NCI-H1092 treated with DMSO at 0.1 percent for 48 hours (cell line): ENCODE measurements around the gene ARPC1A.
A peak's percentile ranks its signal among the peaks of the same experiment; 100 is the strongest.

Source experiments
- DNase-seq: peaks from one replicate; lab custom pipeline; 2025; lab: John Stamatoyannopoulos, UW

Gene ARPC1A

GRCh38 chr7:99390941-99391602 is 65.4 kb downstream of the ARPC1A start:
- no peak for DNase-seq

DNA sequence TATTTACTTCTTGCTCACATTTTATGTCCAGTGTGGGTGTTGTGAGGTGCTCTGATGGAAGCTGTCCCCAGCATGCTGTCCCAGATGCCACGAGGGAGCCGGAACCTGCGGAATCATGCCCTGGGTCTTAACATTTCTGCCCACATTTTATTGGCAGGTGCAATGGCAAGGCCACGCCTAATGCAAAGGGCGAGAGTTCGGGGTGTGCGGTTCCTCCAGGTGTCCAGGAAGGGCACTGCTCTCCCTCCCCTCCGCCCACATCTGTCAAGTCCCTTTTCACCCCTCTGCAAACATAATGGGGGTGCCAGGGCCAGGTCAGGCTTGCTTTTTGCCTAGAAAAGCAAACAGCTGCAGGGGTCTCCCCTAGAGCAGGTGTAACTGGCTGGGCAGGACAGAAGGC is 66.3 kb downstream of the ARPC1A start:
- DNase-seq: no peak

DNA sequence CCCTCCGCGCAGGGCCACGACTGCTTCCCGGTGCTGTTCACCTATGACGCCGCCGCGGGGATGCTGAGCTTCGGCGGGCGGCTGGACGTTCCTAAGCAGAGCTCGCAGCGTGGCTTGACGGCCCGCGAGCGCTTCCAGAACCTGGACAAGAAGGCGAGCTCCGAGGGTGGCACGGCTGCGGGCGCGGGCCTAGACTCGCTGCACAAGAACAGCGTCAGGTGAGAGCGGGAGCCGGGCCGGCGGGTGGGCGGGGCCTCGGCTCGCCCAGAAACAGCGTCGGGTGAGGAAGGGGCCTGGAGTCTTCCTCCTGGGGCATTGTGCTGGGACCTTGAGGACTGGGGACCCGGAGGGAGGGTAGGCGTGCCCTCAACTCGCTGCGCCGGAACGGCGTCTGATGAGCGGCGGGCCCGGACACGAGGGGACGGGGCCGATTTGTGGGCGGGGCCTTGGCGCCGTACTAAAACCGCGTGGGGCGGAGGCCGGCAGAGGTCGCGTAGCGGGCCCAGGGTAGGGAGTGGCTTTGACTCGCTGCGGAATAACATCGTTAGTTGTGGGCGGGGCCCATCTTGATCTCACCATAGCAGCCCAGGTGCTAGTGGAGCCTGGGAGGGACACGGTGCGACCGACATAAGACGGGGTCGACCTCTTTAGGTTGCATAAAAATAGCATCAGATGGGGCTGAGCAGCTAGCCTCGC is 67.1 kb downstream of the ARPC1A start:
- DNase-seq: peak; percentile 90

- peak; percentile 90 for DNase-seq
Measured at GRCh38 chr7:99393355-99394187, 67.9 kb downstream of the ARPC1A start.

GRCh38 chr7:99394188-99394502 is 68.4 kb downstream of the ARPC1A start:
- no peak for DNase-seq

DNA sequence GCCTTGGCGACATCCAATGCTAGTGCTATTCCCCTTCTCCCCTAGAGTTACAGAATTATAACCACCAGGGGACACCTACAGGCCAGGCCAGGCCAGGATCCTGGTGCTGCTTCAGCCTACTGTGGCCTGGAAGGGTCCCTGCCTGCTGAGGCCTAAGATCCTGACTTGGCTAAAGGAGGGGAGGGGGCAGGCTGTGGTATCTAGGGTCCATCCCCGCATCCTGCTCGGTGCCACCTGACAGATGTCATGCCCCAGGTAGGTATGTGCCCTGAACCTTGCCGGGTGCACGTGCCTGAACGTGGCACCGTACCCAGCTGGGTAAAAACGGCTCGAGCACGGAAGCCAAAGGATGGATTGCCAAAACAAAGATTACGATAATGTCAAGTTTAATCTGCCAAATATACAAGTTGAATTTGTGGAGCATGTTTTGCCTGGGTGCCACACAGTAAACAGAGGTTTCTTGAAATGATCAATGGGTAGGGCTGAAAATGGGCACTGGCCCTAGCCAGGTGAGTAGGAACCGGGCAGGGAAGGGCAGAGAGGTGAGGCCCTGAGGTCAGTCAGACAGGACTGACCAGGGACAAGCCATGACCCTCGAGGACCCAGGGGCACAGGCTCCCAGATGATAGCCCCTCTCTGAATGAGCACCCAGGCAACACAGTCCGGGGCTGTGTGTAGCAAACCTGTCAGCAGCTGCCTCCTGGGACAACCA is 70.1 kb downstream of the ARPC1A start:
- DNase-seq: no peak

GRCh38 chr7:99396418-99397296 is 71.0 kb downstream of the ARPC1A start:
- no peak for DNase-seq

DNA sequence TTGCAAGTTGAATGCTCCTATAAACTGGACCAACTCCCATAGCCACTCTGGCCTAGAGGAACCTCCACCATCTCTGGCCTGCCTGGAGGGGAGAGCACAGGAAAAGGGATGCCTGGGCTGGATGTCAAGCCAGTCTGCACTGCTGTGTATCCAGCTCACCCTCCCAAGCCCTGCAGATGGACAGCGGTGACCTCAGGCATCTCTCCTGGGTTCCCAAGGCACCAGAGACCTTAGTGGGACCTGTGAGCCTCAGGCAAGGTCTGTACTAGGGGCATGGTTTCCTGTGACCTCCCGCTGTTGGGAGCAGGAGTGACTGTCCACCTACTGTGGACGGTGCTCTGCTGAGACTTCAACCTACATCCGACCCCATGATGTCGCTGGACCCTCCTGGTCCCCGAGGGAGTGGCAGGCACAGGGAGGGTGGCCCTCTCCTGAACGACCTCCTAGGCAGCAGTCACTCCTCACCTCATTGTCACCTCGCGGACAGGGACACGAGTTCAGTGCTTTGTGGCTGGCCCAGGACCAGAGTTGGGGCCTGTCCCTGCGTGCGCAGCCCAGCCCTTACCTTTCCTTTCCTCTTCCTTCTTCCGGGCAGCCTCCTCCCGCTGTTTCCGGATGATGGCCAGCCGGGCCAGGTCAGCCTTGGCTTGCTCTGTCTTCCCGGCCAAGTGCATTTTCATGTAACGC is 71.7 kb downstream of the ARPC1A start:
- no peak for DNase-seq

- no peak for DNase-seq
Measured at GRCh38 chr7:99398891-99399445, 73.3 kb downstream of the ARPC1A start.

DNA sequence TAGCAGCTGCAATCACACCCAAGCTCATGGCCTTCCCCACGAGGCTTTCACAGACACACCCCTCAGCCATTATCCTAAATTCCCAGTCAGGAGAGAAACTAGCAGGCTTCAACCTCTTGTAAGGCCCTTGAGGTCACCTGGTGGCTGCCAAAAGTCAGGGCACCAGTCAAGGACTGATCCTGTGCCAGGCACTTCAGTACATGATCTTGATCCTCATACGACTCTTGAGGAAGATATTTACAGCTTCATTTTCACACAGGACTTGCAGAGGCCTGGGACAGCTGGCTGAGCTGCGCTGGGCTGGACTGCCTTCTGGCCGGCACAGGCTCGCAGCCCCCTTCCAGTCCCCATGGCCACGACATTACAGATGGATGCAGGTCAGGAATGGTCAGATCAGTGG is 73.9 kb downstream of the ARPC1A start:
- no peak for DNase-seq

- no peak for DNase-seq
Measured at GRCh38 chr7:99402854-99403253, 77.2 kb downstream of the ARPC1A start.

- DNase-seq: no peak
Measured at GRCh38 chr7:99403764-99404163, 78.1 kb downstream of the ARPC1A start.

DNA sequence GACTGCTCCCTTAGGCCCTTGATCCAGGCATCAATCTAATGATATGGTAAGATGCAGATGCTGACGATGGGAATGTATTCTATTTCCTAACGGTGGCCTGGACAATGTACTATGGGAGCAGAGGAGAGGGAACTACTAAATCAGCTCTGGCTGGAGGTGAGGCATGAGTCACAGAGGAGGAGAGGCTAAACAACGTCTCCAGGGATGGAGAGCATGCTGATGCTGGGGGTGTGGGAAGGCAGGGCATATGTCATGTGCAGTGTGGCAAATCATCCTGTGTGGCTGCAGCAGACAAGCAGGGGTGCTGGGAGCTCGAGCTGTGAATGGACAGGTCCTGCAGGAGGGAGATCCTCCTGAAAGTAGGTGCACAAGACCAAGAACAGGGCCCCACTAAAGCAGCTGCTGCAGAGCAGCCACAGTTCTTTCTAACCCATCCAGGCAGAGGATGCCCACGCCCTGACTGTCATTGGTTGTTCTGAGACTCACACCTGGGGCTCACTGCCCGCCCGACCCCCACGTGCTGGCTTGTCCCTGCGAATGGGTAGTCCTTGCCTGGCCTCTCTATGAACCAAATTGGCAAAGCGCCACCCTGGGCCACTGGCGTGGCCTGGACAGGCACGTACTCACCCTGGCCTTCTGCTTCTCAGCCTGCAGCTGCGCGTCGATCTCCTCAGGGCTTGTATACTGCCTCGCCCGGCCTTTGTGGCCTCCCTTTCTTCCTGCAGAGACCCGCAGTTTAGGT is 78.7 kb downstream of the ARPC1A start:
- no peak for DNase-seq

DNA sequence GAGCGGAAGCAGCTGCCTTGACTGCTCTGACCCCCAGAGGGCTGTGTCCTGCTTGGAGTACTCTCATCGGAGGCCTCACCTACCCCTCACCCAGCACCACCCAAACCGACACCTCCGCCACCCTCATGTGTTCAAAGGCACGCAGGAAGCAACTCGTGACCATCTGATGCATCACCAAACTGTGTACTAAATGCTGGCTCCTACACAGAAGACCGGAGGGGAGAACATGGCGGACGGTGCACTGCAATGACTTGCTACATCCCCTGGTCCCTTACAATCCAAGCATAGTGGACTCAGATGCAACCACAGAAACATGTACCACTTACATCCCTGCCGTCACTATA is 79.3 kb downstream of the ARPC1A start:
- DNase-seq: no peak

DNA sequence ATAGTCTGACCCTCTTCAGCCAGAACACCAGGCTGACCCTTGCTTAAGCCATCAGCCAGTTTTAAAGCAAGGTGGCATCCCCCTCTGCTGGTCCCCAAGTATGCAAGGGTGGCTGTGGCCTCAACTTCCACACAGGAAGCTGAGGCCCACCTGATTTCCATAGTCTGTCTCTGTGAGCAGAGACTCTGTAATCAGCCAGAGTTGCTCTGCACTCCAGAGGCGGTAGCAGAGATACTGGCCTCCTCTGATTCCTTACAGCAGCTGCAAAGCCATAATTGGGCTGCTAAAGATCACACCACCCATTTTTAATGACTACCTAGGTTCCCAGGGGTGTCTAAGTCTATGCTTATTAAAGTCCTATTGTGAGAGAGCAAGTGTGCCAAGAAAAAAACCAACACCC is 80.9 kb downstream of the ARPC1A start:
- DNase-seq: no peak

- DNase-seq: peak; percentile 35
Measured at GRCh38 chr7:99407872-99408378, 82.2 kb downstream of the ARPC1A start.

DNA sequence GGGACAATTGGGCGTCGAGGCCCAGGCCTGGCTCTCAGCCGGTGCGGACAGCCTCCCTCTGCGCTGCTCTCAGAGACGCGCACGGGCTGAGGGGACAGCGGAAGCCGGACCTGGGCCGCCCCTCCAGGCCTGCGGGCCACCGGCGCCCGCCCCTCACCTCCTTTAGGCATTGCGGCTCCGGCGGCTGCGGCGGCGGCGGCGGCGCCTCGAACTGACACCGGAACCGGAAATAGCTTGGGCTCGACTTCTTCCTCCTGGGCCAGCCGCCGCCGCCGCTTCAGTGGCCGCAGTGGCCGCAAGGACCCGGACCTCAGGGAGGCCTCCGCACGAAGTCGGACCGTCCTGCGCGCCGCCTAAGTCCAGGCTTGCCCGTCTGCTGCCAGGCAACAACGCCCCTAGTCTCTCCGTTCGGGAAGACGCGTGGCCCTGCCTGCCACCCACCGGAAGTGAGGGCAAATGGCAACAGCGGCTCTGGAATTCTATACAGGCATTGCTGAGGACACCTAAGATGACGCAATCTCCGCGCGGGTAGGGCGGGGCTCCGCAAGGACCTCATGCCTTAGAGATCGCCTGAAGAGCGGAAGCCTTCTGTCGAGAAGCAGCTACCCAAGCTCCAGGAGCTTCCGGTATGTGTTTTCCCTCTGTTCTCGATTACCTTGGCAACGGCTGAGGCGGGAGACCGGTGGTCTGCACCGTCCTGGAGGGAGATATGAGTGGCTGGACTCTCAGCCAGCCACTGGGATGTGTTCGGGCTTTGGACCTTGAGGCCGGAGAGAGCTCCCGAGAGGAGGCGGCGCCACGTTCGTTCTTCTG is 82.9 kb downstream of the ARPC1A start, which contains the start of the genes BUD31 and PDAP1:
Gene BUD31 (plus strand): TSS at position 591 of the 813 bp plus-strand sequence. CDS start 2,124 bp downstream, outside the sequence.
Gene PDAP1 (minus strand): TSS at position 219 of the 813 bp plus-strand sequence. CDS start 49 bp downstream, at position 170.
- DNase-seq: peak; percentile 99

- DNase-seq: no peak
Measured at GRCh38 chr7:99409192-99409572, 83.5 kb downstream of the ARPC1A start.

DNA sequence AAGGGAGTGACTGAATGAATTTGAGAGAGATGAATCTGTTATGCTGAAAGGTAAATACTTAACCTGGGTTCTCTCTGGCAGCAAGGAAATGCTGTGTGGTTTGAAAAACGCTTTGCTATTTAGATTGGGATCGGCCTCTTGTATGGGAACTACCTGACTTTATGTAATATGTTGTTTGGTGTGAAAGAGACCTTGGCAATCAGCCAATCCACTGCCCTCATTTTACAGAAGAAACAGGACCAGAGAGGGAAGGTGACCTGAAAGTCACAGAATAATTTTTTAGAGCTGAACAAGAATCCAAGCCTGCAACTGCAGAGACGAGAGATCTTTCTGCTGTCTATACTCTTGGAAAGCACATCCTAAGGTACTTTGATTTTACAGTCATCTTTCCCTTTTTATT is 84.1 kb downstream of the ARPC1A start:
- DNase-seq: no peak
